ENCODE results near the gene CELSR2.

- TF ChIP-seq, protein P1, sequence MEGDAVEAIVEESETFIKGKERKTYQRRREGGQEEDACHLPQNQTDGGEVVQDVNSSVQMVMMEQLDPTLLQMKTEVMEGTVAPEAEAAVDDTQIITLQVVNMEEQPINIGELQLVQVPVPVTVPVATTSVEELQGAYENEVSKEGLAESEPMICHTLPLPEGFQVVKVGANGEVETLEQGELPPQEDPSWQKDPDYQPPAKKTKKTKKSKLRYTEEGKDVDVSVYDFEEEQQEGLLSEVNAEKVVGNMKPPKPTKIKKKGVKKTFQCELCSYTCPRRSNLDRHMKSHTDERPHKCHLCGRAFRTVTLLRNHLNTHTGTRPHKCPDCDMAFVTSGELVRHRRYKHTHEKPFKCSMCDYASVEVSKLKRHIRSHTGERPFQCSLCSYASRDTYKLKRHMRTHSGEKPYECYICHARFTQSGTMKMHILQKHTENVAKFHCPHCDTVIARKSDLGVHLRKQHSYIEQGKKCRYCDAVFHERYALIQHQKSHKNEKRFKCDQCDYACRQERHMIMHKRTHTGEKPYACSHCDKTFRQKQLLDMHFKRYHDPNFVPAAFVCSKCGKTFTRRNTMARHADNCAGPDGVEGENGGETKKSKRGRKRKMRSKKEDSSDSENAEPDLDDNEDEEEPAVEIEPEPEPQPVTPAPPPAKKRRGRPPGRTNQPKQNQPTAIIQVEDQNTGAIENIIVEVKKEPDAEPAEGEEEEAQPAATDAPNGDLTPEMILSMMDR (IDR thresholded peaks at IDR 0.05), result peak in 5 of 7 experiments; percentile 88 to 94 (median 93)
- TF ChIP-seq POLR2AphosphoS5 (IDR thresholded peaks at IDR 0.05), result peak in 1 of 3 donors; percentile 65
- TF ChIP-seq POLR2A (IDR thresholded peaks at IDR 0.05), result no peak
Observed at GRCh38 chr1:109277434-109278204, 28.3 kb downstream of the CELSR2 start.

All from stomach (tissue), 4 donors.